Activated CD4-positive, CD25-positive, alpha-beta regulatory T cell treated with anti-CD3 and anti-CD28 coated beads, Interleukin-2, amount 50 U/mL, for 24 hours (primary cell): ENCODE results near the gene DAP.
"Not testable (repeated sequence)": the region's sequence is repeated elsewhere in the genome, so short reads cannot be mapped to it uniquely, and the experiment has no call there.

Experiments used
- ATAC-seq, 2 donors: fragments of 150-1000 bp; cut with Tn5 transposase; one replicate each; pipeline ENCODE4 v1.10.0; 2021; ENCODE audit warnings: mild to moderate bottlenecking in 1 of 2, moderate library complexity in 1 of 2

The DAP gene

GRCh38 chr5:10734037-10734709, 26.9 kb downstream of the DAP start:
- ATAC-seq = no peak

GRCh38 chr5:10733426-10733825, 27.6 kb downstream of the DAP start:
- no peak for ATAC-seq

GRCh38 chr5:10731913-10732312, 29.1 kb downstream of the DAP start:
- no peak for ATAC-seq

GRCh38 chr5:10730043-10730351, 31.0 kb downstream of the DAP start:
- ATAC-seq = no peak

- ATAC-seq = no peak
Observed at GRCh38 chr5:10729320-10730042, 31.6 kb downstream of the DAP start.

GRCh38 chr5:10728679-10729078, 32.4 kb downstream of the DAP start:
- no peak for ATAC-seq

GRCh38 chr5:10727861-10728260, 33.2 kb downstream of the DAP start:
- ATAC-seq = no peak

GRCh38 chr5:10726913-10727517, 34.0 kb downstream of the DAP start:
- peak; percentile 73 to 74 for ATAC-seq

- peak in 1 of 2 donors; percentile 24 for ATAC-seq
Observed at GRCh38 chr5:10726179-10726912, 34.7 kb downstream of the DAP start.

GRCh38 chr5:10725636-10726035, 35.4 kb downstream of the DAP start:
- no peak for ATAC-seq

- ATAC-seq = no peak
Observed at GRCh38 chr5:10724781-10725507, 36.1 kb downstream of the DAP start.

GRCh38 chr5:10723514-10723913, 37.5 kb downstream of the DAP start:
- no peak for ATAC-seq

GRCh38 chr5:10720766-10721165, 40.3 kb downstream of the DAP start:
- ATAC-seq = not testable (repeated sequence)

- ATAC-seq = no peak
Observed at GRCh38 chr5:10719965-10720364, 41.1 kb downstream of the DAP start.

- not testable (repeated sequence) for ATAC-seq
Observed at GRCh38 chr5:10718617-10719016, 42.4 kb downstream of the DAP start.

GRCh38 chr5:10716825-10717224, 44.2 kb downstream of the DAP start:
- ATAC-seq = not testable (repeated sequence)

GRCh38 chr5:10715605-10716290, 45.3 kb downstream of the DAP start:
- ATAC-seq = no peak

- no peak for ATAC-seq
Observed at GRCh38 chr5:10712574-10713366, 48.3 kb downstream of the DAP start.

GRCh38 chr5:10711562-10711961, 49.5 kb downstream of the DAP start:
- no peak for ATAC-seq

- ATAC-seq = no peak
Observed at GRCh38 chr5:10710513-10711128, 50.4 kb downstream of the DAP start.

- ATAC-seq = no peak
Observed at GRCh38 chr5:10709933-10710332, 51.1 kb downstream of the DAP start.
